WTC11 (cell line): ENCODE measurements around the gene SLC1A7.

Experiments used
- E2F1 ChIP-seq: sonication (generic); formaldehyde crosslinking; IDR thresholded peaks from 2 replicates; pipeline ENCODE4 v1.8.0; 2022; ENCODE audit warnings: mild to moderate bottlenecking, missing genetic modification reagents
- GABPB1 ChIP-seq: sonication (generic); formaldehyde crosslinking; IDR thresholded peaks from 2 replicates; pipeline ENCODE4 v1.8.1; 2023; ENCODE audit warnings: mild to moderate bottlenecking, missing genetic modification reagents
- SP1 ChIP-seq: sonication (generic); formaldehyde crosslinking; conservative IDR thresholded peaks from 2 replicates; pipeline ENCODE4 v1.8.1; 2022; ENCODE audit warnings: missing genetic modification reagents
- TCF7 ChIP-seq: sonication (generic); formaldehyde crosslinking; IDR thresholded peaks from 2 replicates; pipeline ENCODE4 v1.8.0; 2022; ENCODE audit warnings: mild to moderate bottlenecking, low read depth, missing genetic modification reagents, moderate library complexity
- TEAD4 ChIP-seq: sonication (generic); formaldehyde crosslinking; IDR thresholded peaks from 2 replicates; pipeline ENCODE4 v1.8.0; 2022; ENCODE audit warnings: mild to moderate bottlenecking, missing genetic modification reagents
- TF ChIP-seq, protein P1 (sequence below): fragments of 200-600 bp; IDR thresholded peaks from 2 replicates; pipeline ENCODE4 v1.8.0; 2022; ENCODE audit warnings: antibody characterized with exemption

- TF ChIP-seq, protein P1, sequence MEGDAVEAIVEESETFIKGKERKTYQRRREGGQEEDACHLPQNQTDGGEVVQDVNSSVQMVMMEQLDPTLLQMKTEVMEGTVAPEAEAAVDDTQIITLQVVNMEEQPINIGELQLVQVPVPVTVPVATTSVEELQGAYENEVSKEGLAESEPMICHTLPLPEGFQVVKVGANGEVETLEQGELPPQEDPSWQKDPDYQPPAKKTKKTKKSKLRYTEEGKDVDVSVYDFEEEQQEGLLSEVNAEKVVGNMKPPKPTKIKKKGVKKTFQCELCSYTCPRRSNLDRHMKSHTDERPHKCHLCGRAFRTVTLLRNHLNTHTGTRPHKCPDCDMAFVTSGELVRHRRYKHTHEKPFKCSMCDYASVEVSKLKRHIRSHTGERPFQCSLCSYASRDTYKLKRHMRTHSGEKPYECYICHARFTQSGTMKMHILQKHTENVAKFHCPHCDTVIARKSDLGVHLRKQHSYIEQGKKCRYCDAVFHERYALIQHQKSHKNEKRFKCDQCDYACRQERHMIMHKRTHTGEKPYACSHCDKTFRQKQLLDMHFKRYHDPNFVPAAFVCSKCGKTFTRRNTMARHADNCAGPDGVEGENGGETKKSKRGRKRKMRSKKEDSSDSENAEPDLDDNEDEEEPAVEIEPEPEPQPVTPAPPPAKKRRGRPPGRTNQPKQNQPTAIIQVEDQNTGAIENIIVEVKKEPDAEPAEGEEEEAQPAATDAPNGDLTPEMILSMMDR = no peak
- no peak for TF ChIP-seq TEAD4
- no peak for TF ChIP-seq SP1 (CRISPR knock-in tag)
- TF ChIP-seq TCF7 (CRISPR knock-in tag) = no peak
- no peak for TF ChIP-seq E2F1
- no peak for TF ChIP-seq GABPB1
Measured at GRCh38 chr1:53057127-53057526, 85.3 kb downstream of the SLC1A7 start.
